Heart left ventricle (tissue), 13 donors: ENCODE measurements around the gene TMEM198.

Source experiments
- CTCF ChIP-seq, 12 donors: fragments of 200-600 bp; sonication (generic) in 4 of 12; IDR thresholded peaks; one replicate each; pipeline versions ENCODE4 v1.5.0 to v1.8.0; 2018 to 2022; ENCODE audit warnings: antibody characterized with exemption in 12 of 12, mild to moderate bottlenecking in 5 of 12
- POLR2A ChIP-seq, 2 donors: fragments of 450-650 bp; IDR thresholded peaks; one replicate each; pipeline ENCODE4 v1.6.1; 2017; ENCODE audit warnings: antibody characterized with exemption in 2 of 2, mild to moderate bottlenecking in 2 of 2, moderate library complexity in 2 of 2
- donor health status: ischemic (EF 13 %, LVEDD 7.1; RV severe dilation, severe dysfunction).
- donor health status: DM: no; HTN: yes; CAD: no.
- donor health status: DM: no; HTN: no; CAD: no.
- donor health status: ischemic (EF 25% LVEDD 6.9; RV normal size, moderate dysfunction).
- donor health status: ischemic (EF 25% LVEDD 5.7; RV mildly dilated, moderate dysfunction).
- donor health status: ischemic (EF 35%, LVEDD 5.7; RV mildly dilated, moderate dysfunction).
- donor health status: nonischemic (EF 11% LVEDD 7.7; RV severe dilation, severe dysfunction).
- donor health status: DM: yes; HTN: yes; CAD: no.
- donor health status: PGD.
- donor health status: ischemic (EF 29% LVEDD 5.4; RV normal size, mild dysfunction).
- donor health status: nonischemic (EF 23%, LVEDD 6.1; RV moderate dilation, normal function).

GRCh38 chr2:219573166-219573565 lies 29.3 kb downstream of the TMEM198 start:
- TF ChIP-seq CTCF (IDR thresholded peaks at IDR 0.05) (no peak), POLR2A (IDR thresholded peaks at IDR 0.05) (no peak)
